ENCODE results near the gene RMI2.

RMI2 gene

DNA sequence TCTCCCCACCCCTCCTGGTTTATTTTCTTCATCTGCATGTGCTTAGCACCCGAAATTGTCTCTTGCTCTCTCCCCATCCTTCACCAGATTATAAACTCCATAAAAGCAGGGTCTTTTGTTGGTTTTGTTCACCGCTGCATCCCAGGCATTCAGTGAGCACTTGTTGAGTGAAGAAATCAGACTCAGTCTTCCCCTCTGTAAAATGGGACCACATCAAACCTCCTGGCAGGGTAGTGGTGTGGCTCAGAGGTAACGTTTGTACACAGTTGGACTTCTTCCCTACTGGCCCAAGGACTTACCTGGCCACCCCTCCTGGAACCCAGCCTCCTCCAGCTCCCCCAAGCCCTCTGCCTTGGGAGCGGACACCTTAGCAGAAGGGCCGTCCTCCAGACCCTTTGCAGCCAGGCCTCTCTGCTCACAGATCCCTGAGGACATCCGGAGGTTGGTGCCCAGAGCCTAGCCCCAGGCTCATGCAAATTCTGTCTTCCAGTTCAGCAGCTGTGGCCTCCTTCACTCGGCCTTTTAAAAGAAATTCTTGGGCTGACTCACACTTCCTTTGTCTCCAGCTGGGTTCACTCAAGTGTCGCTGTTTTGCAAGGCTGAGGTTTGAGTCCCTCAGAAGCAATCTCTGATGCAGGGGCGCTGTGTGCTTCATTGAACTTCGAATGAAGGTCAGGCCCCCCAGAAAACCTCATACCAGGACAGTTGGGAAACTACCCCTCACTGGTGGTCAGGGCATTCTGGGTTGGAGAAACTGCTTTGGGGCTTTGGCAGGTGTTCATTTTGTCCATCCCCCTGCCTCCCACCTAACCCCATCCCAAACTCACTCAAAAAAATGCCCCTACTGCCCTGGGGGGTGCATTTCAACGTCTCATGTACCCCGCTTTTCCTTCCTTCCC, 16.8 kb upstream of the RMI2 start:
- no peak for DNase-seq (ENCODE audit: low spot score)

DNA sequence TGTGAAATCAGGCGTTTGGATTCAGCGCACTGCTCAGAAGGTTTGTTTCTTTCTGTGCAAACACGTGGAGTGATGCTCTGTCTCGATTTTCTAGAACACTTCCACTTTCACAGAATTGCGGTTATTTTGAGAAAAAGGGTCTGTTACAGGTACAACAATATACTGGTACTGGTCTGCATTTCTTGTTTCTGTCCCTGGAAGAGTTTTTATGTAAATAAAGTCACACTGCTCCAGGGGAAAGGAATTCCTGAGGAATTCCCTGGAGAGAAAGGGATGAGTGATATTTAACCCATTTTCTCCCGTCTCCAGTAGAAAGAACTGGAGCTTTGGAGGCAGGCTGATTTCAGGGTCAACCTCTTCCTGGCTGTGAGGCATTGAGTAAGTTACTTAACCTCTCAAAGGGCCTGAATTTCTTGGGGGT, 16.2 kb upstream of the RMI2 start:
- DNase-seq (ENCODE audit: low spot score) = no peak

DNA sequence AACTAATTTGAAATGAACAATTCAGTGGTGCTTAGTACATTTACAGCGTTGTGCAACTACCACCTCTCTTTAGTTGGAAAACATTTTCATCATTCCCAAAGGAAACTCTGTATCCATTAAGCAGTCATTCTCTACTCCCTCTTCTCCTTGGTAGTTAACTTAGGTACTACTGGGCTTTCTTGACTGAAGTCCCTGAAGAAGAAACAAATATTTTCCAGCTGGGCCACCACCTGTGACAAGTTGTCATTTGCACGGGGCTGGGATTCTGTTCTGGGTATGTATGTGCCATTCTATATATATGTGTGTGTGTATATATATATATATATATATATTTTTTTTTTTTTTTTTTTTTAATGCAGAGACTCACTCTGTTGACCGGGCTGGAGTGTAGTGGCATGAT, 15.4 kb upstream of the RMI2 start:
- DNase-seq (ENCODE audit: low spot score) = no peak

DNA sequence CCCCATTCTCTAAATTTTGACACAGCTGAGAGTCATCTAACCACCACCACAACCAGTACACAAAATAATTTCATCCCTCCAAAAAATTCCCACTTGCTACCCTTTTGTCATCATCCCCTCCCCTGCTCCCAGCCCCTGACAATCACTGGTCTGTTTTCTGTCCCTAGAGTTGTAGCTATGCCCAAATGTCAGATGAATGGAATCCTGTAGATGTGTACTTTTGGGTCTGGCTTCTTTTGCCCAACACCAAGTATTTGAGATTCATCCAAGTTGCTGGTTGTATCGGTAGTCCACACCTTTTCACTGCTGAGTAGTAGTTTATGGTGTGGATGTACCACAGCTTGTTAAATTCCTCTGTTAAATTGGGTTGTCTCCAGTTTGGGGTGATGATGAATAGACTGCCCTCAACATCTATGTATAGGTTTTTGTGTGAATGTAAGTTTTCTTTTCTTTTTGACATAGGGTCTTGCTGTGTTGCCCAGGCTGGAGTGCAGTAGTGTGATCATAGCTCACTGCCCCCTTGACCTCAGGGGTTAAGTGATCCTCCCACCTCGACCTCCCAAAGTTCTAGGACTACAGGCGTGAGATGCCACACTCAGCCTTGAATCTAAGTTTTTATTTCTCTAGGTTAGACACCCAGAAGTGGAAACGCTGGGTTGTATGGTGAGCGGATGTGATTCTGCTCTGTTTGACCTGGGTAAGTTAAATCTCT, 14.6 kb upstream of the RMI2 start:
- DNase-seq (ENCODE audit: low spot score) = no peak

DNA sequence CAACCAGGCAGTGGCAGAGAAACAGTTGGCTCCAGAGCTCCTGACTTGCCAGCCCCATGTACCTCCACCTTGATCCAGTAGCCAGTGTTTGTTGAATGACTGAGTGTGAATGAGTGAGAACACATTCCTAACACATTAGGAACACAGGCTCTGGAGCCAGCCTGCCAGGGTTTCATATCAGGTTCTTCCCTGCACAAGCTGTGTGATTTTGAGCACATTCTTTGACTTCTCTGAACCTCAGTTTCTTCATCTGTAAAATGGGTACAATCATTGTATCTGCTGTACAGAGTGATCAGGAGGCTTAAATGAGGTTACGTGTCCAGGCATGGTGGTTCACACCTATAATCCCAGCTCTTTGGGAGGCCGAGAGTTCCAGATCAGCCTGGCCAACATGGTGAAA, 13.3 kb upstream of the RMI2 start:
- DNase-seq (ENCODE audit: low spot score) = no peak

DNA sequence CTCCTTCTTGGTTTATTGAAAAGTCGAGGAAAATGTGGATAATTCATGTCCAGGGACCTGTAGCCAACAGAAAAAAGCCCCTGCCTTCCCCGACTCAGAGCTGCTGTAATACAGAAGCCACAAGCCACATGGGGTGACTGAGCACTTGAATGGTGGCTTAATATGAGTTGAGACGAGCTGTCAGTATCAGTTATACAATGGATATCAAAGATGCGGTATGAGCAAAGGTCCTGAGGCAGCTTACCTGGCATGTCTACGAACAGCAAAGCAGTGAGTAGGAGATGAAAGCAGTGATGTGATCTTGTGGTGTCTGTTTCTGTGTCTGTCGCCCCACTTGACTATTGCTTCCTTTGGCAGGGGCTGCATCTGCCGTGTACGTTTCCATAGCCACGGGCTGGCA, 12.2 kb upstream of the RMI2 start:
- no peak for DNase-seq (ENCODE audit: low spot score)

DNA sequence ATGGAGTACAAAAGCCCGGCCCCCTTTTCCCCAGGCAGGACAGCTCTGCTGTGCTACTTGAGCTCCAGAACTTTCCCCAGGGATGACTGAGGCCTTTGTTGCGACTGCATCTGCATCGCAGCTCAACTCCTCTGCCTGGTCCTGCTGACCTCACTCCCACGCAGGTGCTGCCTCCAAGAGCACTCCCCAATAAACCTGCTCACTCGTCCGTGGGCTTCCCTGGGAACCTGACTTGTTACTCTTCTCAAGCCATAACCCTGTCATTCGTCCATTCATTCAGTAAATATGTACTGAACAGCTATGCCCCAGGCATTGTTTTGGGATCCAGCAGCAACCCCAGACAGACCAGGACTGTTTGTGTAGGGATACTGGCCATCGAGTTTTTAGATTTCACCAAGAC, 11.6 kb upstream of the RMI2 start:
- no peak for DNase-seq (ENCODE audit: low spot score)

DNA sequence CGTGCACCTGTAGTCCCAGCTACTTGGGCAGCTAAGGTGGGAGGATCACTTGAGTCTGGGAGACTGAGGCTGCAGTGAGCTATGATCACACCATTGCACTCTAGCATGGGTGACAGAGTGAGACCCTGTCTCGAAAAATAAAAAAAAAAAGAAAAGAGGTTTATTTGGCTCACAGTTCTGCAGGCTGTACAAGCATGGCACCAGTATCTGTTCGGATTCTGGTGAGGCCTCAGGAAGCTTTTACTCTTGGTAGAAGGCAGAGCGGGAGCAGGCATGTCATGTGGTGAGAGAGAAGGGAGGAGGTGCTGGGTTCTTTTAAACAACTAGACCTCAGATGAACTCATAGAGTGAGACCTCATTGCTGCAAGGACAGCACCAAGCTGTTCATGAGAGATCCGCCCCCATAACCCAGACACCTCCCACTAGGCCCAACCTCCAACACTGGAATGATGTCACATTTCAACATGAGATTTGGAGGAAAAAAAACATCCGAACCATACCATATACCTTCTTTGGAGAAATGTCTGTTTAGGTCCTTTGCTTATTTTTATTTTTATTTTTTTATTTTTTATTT, 10.3 kb upstream of the RMI2 start:
- DNase-seq (ENCODE audit: low spot score) = no peak

DNA sequence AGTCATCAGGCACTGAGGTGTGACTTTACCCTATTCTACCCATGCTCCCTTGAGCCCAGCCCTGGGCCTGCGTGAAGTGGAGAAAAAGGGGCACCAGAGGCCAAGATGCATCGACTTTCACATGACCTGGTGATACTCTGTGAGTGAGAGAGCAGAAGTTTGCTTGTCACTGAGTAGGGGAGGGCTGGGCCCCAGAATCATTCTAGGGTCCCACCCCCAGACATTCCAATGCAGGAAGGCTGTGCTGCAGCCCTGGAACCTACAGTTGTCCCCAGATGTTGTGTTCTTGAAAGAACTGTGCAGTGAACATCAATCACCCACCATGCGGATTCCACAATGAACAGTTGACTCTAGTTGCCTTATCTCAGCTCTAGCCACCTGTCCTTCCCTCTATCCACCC, 6.2 kb upstream of the RMI2 start:
- no peak for DNase-seq (ENCODE audit: low spot score)

DNA sequence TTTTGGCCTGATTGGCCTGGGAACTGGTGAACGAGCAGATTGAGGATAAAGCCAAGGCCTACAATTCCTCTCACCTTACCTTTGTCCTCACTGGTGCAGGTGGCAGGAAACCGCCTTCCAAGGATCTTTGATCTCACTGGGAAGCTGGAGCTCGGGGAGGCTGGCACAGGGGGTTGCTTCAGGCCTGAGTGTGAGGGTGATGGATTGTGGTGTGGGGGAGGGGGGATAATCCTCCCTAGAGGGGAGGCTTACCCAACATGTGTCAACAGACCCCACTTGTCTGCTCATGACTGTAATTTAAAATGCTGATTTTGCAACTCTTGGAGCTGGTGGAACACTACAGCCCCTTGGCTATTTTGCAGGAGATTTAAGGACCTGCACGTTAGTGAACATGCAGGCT, 4.5 kb upstream of the RMI2 start:
- DNase-seq (ENCODE audit: low spot score) = no peak

DNA sequence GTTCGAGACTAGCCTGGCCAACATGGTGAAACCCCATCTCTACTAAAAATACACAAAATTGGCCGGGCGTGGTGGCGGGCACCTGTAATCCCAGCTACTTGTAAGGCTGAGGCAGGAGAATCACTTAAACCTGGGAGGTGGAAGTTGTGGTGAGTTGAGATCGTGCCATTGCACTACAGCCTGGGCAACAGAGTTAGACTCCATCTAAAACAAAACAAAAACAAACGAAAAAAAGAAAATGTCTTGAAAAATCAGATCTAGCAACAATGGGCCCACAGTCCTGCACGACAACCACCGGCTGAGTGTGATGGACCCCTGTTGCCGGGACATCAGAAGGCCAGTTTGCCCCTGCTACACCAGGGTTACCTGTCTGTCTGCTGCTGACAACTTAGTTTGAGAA, 3.9 kb upstream of the RMI2 start:
- DNase-seq (ENCODE audit: low spot score) = no peak

DNA sequence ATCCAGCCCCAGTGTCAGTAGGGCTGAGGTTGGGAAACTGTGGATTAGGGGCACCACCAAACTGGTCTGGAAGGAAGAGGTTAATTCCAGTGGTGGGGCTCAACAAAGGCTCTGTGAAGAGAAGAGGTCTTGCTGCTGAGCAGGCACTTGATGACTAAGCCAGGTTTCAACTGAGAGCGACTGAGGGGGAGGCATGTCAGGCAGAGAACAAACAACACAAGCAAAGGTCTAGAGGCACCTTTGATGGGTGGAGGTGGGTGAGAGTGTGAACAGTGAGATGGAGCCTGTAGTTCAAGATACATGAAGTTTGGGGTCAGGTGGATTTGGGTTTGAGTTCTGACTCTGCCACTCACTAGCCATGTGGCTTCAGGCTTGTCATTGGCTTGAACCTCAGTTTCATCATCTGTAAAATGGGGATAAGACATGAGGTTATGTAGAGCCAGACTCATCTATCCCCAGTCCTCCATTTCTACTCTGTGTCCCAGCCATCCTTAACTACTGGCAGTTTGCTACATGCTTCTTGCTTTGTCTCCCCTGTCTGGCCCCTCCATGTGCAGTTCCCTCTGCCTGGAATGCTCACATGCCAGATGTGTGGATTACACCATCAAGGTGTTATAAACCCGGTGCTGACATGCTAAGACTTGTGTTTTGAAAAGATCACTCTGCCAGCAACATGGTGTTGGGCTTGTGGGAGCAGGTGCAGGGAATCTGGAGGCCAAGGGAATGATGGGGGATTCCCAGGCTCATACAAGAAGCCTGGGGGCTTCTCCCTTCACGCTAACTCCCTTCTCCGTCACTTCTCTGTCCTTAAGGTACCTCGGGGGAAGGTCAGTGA, 3.0 kb upstream of the RMI2 start:
- no peak for DNase-seq (ENCODE audit: low spot score)

DNA sequence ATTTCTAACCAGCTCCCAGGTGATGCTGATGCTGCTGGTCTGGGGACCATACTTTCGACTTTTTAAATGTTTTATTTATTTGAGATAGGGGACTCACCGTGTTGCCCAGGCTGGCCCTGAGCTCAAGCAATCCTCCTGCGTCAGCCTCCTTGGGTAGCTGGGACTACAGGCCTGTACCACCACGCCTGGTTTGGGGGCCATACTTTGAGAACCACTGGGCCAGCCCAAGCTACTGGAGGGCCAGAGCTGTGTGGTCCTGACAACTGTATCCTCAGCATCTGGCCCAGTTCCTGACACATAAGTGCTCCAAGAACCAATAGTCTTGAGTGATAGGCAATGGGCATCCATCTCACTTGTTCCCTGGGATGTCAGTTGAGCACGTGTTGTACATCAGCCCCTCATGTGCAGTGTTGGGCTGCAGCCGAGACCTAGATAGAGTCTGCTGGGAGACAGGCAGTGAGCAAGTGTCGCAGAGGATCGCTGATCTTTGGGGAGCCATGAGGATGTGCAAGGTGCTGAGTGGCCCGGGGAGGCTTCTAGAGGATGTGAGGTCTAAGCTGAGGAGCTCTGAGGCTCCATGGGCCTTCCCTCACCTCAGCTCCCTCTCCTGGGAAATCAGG, 1.6 kb downstream of the RMI2 start:
- DNase-seq (ENCODE audit: low spot score) = no peak

DNA sequence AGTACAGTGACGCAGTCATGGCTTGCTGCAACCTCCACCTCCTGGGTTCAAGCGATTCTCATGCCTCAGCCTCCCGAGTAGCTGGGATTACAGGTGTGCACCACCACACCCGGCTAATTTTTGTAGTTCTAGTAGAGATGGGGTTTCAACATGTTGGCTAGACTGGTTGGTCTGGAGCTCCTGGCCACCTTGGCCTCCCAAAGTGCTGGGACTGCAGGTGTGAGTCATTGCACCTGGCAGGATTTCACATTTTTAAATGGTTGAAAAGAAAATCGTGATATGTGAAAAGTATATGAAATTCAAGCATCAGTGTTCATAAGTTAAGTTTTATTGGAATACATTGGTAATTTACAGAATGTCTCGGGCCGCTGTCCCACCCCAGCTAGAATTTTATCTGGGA, 2.6 kb downstream of the RMI2 start:
- no peak for DNase-seq (ENCODE audit: low spot score)

DNA sequence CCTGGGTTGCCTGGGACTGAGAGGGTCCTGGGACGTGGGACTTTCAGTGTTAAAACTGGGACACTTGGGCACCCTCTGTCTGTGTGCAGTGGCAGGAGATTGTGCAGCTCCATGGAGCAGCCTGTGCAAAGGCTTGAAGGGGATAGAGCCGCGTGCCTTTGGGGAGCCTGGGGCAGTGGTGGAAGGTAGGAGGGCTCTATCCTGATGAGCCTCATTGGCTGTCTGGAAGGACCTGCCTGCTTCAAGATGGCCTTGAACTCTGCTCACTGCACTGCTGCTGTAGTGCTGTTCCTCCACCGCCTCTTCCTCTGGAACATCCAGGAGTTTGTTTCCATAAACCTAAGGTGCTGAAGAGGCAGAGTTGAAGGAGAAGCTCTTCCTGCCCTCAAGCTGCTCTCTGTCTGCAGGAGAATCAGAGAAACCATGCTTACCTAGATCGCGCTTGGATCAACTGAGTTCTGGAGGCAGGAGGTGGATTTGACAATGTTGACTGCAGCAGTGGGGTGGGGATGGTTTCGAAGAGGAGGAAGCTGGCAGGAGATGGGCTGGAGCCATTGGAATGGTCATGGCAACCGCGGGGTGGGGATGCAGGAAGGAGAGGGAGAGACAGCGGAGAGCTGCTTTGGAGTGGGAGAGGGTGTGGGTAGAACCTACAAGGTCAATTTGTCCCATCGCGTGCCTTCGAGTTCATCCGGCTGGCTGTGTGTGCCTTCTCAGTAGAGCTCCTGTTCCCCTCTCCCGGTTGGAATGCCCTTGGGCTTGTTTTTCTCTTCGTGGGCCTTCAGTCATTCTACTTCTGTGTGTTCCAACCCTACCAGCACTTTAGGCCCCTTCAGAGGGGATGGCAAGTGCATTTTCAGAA, 3.7 kb downstream of the RMI2 start:
- DNase-seq (ENCODE audit: low spot score) = no peak

DNA sequence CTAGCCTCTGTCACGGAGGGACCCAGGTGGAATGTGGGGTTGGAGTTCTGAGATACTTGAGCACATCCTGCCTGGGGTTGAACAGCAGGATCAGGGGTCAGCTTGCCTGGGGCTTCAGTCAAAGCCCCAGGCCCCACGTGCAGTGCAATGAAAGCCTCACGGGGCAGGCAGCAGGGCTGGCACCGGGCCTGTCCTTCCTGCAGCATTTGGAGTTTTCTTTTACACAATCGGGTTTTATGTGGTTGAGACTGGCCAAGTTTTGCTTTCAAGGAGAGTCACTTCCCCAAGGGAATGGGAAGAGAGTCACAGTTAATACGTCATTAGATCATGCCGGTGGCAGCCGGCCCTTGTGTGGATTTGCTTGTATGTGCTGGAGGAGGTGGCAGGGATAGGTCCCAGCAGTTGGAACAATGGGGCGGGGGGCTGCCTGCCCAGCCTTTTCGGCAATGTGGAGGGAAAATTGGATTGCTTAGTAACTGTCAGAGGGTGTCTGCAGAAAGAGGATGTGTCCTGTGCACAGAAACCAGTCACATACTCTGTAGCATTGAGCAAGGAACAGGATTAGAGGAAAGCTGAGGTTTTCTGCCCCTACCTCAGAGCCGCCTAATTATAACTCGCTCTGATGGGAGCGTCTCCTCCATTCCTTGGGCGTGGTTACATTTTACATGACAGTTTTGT, 4.5 kb downstream of the RMI2 start:
- DNase-seq (ENCODE audit: low spot score) = no peak

DNA sequence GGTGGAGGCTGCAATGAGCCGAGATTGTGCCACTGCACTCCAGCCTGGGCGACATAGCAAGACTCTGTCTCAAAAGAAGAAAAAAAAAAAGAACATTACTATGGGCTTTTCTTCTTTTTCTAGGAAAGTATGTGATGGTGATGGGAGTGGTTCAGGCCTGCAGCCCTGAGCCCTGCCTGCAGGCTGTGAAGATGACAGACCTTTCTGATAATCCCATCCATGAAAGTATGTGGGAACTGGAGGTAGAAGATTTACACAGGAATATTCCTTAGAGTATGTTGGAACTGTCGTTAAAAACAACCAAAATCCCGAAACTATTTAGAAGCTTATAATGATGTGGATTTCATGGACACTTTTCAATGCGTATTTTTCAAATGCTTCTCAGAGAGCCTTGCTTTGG, 5.3 kb downstream of the RMI2 start:
- no peak for DNase-seq (ENCODE audit: low spot score)

DNA sequence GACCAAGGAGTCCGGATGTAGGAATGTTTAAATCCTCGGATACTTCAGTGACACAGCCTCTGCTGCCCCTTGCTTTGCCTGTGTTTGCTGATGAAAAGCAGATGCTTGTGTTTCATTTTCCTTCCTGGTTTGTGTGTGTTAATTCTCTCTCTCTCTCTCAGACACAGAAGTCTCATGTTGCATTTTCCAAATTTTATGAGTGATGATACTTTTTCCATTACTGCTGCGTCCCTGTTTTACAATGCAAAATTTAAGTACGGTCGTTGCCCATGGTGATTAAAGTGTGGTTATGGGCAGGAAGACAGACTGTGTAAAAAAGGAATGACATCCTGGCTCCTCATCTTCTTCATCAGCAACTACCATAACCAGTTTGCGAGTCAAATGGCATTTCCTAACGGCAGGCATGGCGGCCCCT, 5.7 kb downstream of the RMI2 start:
- no peak for DNase-seq (ENCODE audit: low spot score)

DNA sequence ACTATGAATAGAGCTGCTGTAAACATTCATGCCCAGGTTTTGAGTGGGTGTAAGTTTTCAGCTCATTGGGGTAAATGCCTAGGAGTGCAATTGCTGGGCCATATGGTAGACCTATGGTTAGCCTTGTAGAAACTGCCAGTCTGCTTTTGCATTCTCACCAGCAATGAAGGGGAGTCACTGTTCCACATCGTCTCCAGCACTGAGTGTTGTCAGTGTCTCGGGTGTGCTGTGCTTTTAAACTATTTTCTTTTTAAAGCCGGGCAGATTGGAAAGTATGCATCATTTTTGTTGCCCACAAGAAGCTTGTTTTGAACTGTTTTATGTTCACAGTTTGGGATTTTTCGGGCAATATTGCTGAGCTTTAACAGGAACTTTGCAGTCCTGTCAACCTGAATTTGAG, 7.9 kb downstream of the RMI2 start:
- no peak for DNase-seq (ENCODE audit: low spot score)

DNA sequence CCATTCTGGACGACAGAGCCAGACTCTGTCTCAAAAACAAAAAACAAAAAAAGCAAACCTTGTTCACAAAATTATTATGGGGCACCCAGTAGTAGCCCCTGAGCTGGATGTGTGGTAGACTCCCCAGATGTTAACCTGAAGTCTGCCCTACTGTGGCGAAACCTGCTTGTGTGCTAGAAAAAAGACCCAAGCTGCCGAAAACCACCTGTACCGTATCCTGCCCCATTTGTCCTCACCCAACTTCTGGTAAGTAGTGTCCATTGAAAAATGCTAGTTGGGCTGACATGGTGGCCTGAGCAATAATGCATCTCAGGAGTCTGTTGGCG, 9.1 kb downstream of the RMI2 start:
- no peak for DNase-seq (ENCODE audit: low spot score)
